ENCODE data around the gene KCNC1.
A peak's percentile ranks its signal among the peaks of the same experiment; 100 is the strongest.

The KCNC1 gene

DNA sequence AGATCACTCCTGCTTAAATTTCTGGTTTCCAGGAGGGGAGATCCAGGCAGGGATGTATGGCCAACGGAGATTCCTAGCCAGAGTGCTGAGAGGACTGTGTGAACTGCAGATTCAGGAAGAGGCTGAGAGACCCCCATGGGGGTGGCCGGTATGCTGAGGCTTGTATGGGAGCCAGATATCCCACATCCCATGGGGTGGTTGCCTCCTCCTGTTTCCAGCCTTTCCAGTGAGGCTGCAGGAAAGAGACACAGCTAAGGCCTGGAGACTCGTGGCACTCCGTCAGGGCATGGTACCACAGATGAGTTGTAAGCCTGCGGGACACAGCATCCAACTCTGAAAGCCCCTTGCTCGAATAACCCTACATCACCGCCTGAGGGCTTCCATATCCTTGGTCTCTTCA, 16.6 kb upstream of the KCNC1 start:
- no peak for DNase-seq

- DNase-seq: no peak
Observed at GRCh38 chr11:17718510-17718962, 16.0 kb upstream of the KCNC1 start.

GRCh38 chr11:17719028-17719937, 15.3 kb upstream of the KCNC1 start, which contains the start of gene MYOD1:
TSS of gene MYOD1 (plus strand) at chr11:17719571. CDS start at chr11:17719783, 212 bp downstream.
- DNase-seq: no peak

- DNase-seq: no peak
Observed at GRCh38 chr11:17719938-17720795, 14.4 kb upstream of the KCNC1 start.

- no peak for DNase-seq
Observed at GRCh38 chr11:17720796-17721171, 13.8 kb upstream of the KCNC1 start.

DNA sequence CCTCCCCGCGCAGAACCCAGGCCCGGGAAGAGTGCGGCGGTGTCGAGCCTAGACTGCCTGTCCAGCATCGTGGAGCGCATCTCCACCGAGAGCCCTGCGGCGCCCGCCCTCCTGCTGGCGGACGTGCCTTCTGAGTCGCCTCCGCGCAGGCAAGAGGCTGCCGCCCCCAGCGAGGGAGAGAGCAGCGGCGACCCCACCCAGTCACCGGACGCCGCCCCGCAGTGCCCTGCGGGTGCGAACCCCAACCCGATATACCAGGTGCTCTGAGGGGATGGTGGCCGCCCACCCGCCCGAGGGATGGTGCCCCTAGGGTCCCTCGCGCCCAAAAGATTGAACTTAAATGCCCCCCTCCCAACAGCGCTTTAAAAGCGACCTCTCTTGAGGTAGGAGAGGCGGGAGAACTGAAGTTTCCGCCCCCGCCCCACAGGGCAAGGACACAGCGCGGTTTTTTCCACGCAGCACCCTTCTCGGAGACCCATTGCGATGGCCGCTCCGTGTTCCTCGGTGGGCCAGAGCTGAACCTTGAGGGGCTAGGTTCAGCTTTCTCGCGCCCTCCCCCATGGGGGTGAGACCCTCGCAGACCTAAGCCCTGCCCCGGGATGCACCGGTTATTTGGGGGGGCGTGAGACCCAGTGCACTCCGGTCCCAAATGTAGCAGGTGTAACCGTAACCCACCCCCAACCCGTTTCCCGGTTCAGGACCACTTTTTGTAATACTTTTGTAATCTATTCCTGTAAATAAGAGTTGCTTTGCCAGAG, 13.2 kb upstream of the KCNC1 start:
- no peak for DNase-seq

GRCh38 chr11:17722000-17722643, 12.5 kb upstream of the KCNC1 start:
- no peak for DNase-seq

DNA sequence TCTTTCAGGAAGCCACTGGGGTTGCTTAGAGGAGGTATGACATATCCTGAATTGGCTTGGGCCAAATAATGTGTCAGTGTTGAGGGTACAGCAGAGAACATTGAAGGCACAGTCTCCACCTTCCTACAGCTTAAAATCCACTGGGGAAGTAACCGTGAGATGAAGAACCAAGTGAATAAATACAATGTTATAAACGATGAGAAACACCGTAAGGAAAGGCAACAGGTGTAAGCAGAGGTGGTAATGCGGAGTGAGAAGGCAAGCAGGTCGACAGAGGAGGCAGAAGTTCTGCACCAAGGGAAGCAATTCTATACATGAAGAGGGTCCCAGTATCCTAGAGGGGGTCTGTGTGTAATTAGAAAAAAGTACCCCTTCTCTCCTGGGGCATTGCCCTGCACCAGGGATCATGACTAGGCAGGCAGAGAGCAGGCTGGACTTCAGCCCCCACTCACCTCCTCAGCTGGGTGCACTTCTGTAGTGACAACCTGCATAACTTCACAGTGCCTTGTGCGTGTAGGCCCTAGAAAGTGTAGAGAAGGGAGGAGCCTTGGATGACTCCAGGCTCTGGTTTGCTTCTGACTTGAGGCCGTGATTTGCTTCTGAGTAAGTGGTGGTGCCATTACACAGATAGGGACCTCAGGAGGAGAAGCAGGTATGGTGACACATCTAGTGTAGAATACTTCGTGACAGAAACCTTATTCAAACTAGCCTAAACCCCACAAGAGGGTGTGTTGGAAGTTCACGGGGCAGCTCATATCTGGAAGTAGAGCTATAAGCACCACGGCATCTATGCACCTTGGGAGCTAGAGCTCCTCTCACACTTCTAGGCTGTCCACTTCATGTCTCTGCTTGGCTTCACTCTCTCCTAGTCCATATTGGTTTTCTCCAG, 10.3 kb upstream of the KCNC1 start:
- DNase-seq: no peak

DNA sequence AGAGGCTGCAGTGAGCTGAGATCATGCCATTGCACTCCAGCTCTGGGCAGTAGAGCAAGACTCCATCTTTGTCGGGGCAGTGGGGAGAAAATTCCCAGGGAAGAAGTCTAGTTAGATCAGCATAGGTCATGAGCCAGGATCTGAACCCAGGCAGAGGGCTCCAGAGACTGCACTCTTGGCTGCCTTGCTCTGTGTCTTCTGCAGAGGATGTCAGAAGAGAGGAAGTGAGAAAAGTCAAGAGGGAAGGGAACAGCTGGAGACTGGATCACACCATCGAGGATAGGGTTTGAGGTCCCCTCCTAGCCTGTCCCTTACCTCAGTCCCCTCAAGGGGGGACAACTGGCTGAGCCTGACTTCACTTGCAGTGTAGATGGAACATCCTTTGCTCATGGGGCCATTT, 9.4 kb upstream of the KCNC1 start:
- no peak for DNase-seq

- DNase-seq: no peak
Observed at GRCh38 chr11:17730137-17730536, 4.4 kb upstream of the KCNC1 start.

DNA sequence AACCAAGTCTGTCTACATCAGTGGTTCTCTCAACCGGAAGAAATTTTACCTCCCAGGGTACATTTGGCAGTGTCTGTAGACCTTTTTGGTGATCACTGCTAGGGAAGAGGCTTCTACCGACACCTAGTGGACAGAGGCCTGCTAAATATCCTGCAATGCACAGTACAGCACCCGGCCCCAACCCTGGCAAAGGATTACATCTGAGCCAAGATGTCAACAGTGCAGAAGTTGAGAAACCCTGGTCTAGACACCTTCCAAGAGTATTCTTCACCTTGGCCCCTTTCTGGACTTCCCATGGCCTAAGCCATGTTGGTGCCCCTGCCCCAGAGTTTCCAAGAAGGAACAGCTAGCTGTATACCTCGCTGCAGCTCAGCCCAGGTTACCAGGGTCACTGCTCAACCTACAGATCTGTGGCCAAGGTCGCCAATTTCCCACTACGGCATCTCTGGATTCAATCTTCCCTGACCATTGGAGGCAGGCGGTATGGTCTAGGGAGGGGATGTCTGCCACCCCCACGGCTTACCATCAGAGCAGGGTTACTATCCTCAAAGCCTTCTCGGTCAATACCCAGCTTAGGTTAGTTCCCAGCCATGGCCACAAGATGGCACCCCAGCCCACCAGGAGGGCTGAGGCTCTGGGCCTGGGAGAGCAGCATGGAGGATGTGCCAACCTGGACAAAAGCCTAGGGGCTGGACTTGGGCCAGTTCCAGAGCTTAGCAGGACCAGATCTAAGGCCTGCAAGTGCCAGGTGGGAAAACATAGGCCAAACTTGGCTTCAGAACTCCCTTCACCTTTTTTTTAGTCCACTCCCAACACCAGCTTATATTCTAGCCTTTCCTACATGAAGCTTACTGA, 3.7 kb upstream of the KCNC1 start:
- peak; percentile 42 for DNase-seq

GRCh38 chr11:17733261-17733660, 1.3 kb upstream of the KCNC1 start:
- DNase-seq: no peak

DNA sequence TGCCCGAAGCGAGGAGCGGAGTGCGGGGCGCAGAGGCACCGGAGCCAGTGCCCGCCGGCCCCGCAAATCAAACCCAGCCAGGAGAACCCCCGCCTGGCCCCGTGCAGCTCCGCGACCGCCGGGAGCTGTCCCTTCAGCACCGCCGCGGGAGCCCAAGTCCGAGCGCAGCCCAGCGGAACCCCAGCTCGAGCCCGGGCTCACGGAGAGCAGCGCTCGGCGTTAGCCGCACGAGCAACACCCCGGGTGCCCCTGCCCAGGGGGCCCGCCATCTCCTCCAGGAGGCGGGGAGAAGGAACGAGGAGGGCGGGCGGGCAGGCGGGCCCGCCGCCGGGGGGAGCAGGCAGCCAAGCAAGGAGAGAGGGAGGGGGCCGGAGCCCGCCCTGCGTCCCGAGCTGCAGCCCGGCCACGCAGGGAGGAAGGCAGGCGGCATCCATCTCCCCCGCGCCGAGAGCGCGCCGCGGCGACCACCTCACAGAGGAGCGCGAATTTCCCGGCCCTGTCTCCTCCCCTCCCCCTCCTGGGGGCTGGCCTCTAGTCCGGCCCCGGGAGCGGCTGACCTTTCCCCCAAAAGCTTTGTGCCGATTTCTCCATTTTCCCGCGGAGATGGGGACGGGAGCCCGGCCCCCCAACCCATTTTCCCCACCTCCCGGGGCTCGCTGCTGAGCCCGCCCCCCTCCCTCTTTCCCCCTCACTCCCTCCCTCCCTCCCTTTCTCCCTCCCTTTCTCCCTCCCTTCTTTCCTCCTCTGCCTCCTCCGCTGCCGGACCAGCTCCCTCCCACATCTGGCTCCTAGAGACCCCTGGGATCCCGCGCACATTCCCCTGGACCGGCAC, 621 bp downstream of the KCNC1 start:
- no peak for DNase-seq

DNA sequence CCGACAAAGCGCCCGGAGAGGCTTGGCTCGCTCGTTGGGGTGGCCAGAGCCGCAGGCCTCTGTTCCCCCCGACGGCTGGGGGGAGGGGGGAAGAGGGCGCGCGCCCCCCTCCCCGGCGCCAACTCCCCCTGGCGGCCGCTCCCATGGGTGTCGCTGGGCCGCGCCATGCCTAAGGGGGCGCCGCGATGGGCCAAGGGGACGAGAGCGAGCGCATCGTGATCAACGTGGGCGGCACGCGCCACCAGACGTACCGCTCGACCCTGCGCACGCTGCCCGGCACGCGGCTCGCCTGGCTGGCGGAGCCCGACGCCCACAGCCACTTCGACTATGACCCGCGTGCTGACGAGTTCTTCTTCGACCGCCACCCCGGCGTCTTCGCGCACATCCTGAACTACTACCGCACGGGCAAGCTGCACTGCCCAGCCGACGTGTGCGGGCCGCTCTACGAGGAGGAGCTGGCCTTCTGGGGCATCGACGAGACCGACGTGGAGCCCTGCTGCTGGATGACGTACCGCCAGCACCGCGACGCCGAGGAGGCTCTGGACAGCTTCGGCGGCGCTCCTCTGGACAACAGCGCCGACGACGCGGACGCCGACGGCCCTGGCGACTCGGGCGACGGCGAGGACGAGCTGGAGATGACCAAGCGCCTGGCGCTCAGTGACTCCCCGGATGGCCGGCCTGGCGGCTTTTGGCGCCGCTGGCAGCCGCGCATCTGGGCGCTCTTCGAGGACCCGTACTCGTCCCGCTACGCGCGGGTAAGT, 1.4 kb downstream of the KCNC1 start:
- no peak for DNase-seq

GRCh38 chr11:17736579-17736893, 2.0 kb downstream of the KCNC1 start:
- no peak for DNase-seq

DNA sequence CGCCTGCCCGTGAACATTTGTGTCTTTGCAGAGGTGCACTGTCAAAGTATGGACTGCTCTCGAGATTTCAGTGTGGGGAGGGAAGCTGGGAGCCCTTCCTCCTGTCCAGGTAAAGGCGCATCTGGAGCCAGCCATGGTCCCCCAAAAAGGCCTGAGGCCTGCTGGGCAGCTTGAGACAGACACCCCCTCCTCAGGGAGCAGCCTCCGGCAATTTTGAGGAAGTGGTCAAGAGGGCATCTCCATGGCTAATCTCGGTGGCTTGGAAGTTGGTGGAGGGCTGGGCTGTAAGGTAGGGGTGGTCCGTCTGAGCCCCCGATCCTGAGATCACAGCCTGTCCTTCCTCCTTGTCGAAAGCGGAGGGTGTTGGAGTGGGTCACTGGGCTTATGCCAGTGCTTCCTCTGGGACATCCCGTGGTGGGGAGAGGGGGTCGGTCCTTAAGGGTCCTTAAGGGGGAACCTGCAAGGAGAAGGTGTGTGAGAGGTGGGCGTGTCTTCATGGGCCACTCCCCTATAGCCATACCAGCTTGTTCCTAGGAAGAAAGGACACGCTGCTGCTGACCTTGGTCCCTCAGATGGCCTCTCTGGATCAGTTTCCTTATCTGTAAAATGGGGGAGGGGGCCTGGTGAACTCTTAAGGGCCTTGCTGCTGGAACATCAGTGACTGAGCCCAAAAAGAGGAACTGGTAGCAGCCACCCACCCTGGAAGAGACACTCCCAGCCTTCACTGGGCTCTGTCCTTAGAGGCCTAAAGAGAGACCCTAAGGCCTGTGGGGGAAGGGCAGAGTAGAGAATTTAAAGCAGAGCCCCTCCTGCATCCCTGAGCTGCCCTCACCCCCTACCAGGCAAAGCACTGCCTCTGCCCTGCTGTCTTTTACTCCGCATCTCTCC, 2.6 kb downstream of the KCNC1 start:
- no peak for DNase-seq

DNA sequence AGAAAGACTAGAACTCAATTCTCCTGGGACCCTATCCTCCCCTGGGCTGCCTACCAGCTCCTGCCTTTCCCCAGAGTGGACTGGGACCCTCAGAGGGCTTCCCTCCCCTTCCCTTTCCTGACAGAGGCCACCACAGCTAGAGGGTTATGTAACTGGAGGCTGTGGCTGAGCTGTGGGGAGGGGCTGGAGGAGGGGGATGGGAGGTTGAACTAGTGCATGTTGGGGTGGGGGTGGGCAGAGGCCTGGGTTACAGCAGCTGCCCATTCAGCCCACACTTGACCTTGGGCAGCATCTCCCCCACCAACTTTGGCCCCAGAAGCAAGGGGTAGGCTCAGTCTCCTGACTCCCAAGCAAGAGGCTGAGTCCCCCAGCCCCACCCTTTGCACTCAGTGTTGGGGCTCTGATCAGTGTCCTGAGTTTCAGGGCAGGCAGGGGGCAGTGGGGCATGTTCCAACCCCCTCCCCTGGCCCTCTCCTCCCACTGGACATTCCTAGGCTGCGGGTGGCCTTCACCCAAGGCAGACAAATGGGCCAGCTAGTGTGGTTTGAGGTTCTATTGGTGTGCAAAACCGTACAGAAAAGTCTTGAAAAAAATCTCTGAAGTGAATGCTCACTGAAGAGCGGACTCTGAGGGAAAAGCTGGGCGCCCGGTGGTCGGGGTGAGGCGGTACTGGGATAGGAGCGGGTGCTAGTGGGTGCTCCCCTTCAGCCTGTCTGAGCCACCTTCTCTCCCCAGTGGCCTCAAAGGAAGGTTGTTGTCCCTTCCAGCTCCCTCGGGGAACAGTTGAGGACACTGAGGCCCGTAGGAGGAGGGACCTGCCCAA, 3.8 kb downstream of the KCNC1 start:
- no peak for DNase-seq

All from CD4-positive, alpha-beta T cell treated with Interleukin-4 for 4 hours (primary cell).